Type B pancreatic cell (in vitro differentiated cells): Measurements from ENCODE around the gene NRSN2. TPM values are rescaled to one million over a fixed set of nuclear protein-coding genes. Genes with fewer than 3 reads are reported as not detected.

Experiments used
- DNase-seq: peaks from one replicate; pipeline ENCODE4 v3.0.0; 2021; ENCODE audit warnings: mixed read lengths; ENCODE audit not compliant: unreplicated experiment; ENCODE audit errors: extremely low spot score
- H3K27ac Mint-ChIP-seq: 2 replicates; pipeline ENCODE4 v1.8.0; 2021; ENCODE audit warnings: mild to moderate bottlenecking, mixed read lengths
- H3K27me3 Mint-ChIP-seq: 2 replicates; pipeline ENCODE4 v1.8.0; 2021; ENCODE audit warnings: mixed read lengths
- H3K36me3 Mint-ChIP-seq: 2 replicates; pipeline ENCODE4 v1.8.0; 2021; ENCODE audit warnings: mixed read lengths
- H3K4me1 Mint-ChIP-seq: one replicate; pipeline ENCODE4 v1.8.0; 2021; ENCODE audit warnings: mixed read lengths; ENCODE audit not compliant: unreplicated experiment
- H3K4me3 Mint-ChIP-seq: 2 replicates; pipeline ENCODE4 v1.8.0; 2021; ENCODE audit warnings: mild to moderate bottlenecking, mixed read lengths
- H3K9me3 Mint-ChIP-seq: 2 replicates; pipeline ENCODE4 v1.8.0; 2021; ENCODE audit warnings: mixed read lengths
- CTCF ChIP-seq: fragments of 200-600 bp; sonication (generic); conservative IDR thresholded peaks from 2 replicates; pipeline ENCODE4 v1.5.0; 2021; ENCODE audit warnings: antibody characterized with exemption, mild to moderate bottlenecking
- total RNA-seq: library from RNA; stranded (reverse); gene quantifications from 2 replicates; pipeline ENCODE4 v1.2.1, GENCODE V29; 2021; ENCODE audit warnings: low replicate concordance

NRSN2 gene
- total RNA-seq, 1 donor from 2014 or later: 43.0 TPM

GRCh38 chr20:326645-327185 lies 20.2 kb upstream of the NRSN2 start:
- Mint-ChIP-seq H3K27ac (no peak overlapping the region), H3K4me1 (peaks cover 31% of the 10 kb centered on the region), H3K27me3 (peaks cover 2% of the 10 kb centered on the region), H3K4me3 (peak overlapping the region; percentile 90), H3K9me3 (no peaks in the 10 kb centered on the region), H3K36me3 (peaks cover 3% of the 10 kb centered on the region)
- no peak for TF ChIP-seq CTCF
- DNase-seq: no peak

GRCh38 chr20:327186-328026 lies 19.5 kb upstream of the NRSN2 start:
- TF ChIP-seq CTCF: no peak
- Mint-ChIP-seq H3K4me3 (peak overlapping the region; percentile 90), H3K27ac (peak overlapping the region; percentile 37), H3K9me3 (no peaks in the 10 kb centered on the region), H3K36me3 (peaks cover 6% of the 10 kb centered on the region), H3K27me3 (peaks cover under 1% of the 10 kb centered on the region), H3K4me1 (peaks cover 29% of the 10 kb centered on the region)
- peak; percentile 93 for DNase-seq

GRCh38 chr20:328027-328974 lies 18.6 kb upstream of the NRSN2 start:
- H3K9me3 Mint-ChIP-seq: no peaks in the 10 kb centered on the region
- no peaks in the 10 kb centered on the region for H3K27me3 Mint-ChIP-seq
- DNase-seq: no peak
- peak overlapping the region; percentile 90 for H3K4me3 Mint-ChIP-seq
- H3K27ac Mint-ChIP-seq: peak overlapping the region; percentile 37
- TF ChIP-seq CTCF: no peak
- H3K36me3 Mint-ChIP-seq: peaks cover 7% of the 10 kb centered on the region
- H3K4me1 Mint-ChIP-seq: peaks cover 28% of the 10 kb centered on the region

- Mint-ChIP-seq H3K27me3 (no peaks in the 10 kb centered on the region), H3K4me3 (peak overlapping the region; percentile 90)
Measured at GRCh38 chr20:328975-329695, 17.8 kb upstream of the NRSN2 start.

More at GRCh38 chr20:328975-329695, 17.8 kb upstream of the NRSN2 start:
- Mint-ChIP-seq H3K4me1 (peaks cover 25% of the 10 kb centered on the region), H3K27ac (peak overlapping the region; percentile 46), H3K9me3 (no peaks in the 10 kb centered on the region), H3K36me3 (peaks cover 8% of the 10 kb centered on the region)
- TF ChIP-seq CTCF: no peak
- no peak for DNase-seq
